ENCODE measurements around the gene TXLNA. TPM values are rescaled to one million over a fixed set of nuclear protein-coding genes. Genes with fewer than 3 reads are reported as not detected.

TXLNA gene
- total RNA-seq, 2 experiments from 2014 or later = 47.3 to 47.5 TPM

DNA sequence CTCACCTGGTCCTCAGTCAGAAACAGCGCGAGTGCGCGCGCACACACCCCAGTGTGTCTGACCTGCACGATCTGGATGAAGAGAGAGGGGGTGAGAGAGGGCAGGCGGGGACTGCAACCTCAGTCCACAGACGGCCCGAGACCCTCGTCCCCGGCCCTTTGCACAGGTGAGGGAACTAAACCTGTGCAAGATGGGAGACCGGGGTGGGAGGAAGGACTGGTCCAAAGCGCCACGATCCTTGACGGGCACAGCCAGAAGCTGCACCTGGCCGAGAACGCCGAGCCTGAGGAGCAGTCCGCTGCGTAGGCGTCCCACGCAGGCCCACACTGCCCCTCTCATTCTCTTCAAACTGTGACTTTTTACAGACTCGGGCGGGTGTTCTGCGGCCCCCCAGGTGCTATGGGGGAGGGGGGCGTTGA, 25.5 kb downstream of the TXLNA start:
- CTCF ChIA-PET (ENCODE audit: unreplicated experiment) = interaction anchor here (1.7 kb wide), 1 partner anchor 11 kb away, joined by 8 read pairs; no protein-coding TSS in a partner anchor
- BruUV-seq (replicated peaks) = no TSS peak
- peak overlapping the region; percentile 53; the same call in 1 of the 2 replicates for H2AFZ ChIP-seq (ENCODE audit: low read length)

DNA sequence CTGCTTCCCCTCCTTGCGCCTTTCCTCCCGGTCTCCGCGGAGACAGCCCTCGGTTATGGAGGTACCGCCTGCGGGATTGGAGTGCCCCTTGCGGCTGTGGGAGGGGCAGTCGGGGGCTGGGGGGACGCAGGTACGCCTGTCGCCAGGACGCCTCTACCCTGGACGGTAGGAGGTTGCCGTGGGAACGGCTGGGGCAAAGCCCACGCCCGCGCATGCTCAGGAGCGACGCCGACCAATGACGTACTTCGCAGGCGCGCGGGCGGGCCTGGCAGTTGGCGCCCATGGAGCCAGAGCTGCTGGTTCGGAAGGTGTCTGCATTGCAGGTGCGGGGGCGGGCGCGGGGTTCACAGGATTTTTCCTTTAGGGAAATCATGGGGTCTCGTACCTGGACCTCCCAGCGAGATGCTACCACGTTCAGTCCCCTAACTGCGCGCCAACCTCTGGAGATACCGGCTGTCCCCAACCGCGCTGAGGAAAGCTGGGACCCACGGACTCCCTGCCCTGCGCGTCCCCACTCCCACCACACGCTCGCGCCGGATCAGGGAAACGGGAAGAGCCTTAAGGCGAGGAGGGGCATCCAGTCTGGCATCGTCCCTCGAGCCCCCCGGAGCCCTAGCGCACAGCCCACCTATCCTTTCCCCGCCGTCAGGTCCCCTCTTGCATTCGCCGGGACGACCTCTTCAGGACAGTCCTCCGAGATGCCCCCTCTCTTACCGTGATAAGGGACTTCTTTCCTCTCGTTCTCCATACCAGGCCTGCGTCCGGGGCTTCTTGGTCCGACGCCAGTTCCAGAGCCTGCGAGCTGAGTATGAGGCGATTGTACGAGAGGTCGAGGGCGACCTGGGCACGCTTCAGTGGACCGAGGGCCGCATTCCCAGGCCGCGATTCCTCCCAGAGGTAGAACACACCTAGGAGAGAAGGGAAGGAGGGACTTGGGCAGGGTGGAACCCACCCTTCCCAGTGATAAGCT, 26.2 kb downstream of the TXLNA start, which contains the start of gene IQCC:
IQCC (plus strand) TSS at position 271 of the 970 bp plus-strand sequence; CDS start at position 282, 11 bp downstream.
- intact Hi-C loops (cut with micrococcal nuclease; ENCODE audit: unreplicated experiment) = no loop called here
- H3K79me2 ChIP-seq (ENCODE audit: insufficient read depth, low read depth, low read length) = no peaks in the 10 kb centered on the region
- TF ChIP-seq EZH2phosphoT487 (IDR thresholded peaks at IDR 0.05; ENCODE audit: borderline replicate concordance, low read depth, low read length) = no peak
- TF ChIP-seq, protein P1, sequence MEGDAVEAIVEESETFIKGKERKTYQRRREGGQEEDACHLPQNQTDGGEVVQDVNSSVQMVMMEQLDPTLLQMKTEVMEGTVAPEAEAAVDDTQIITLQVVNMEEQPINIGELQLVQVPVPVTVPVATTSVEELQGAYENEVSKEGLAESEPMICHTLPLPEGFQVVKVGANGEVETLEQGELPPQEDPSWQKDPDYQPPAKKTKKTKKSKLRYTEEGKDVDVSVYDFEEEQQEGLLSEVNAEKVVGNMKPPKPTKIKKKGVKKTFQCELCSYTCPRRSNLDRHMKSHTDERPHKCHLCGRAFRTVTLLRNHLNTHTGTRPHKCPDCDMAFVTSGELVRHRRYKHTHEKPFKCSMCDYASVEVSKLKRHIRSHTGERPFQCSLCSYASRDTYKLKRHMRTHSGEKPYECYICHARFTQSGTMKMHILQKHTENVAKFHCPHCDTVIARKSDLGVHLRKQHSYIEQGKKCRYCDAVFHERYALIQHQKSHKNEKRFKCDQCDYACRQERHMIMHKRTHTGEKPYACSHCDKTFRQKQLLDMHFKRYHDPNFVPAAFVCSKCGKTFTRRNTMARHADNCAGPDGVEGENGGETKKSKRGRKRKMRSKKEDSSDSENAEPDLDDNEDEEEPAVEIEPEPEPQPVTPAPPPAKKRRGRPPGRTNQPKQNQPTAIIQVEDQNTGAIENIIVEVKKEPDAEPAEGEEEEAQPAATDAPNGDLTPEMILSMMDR (conservative IDR thresholded peaks at IDR 0.05; ENCODE audit: low read length) = no peak
- BruUV-seq (replicated peaks) = TSS peak; percentile 83
- H3K4me3 ChIP-seq (ENCODE audit: low read depth, low read length, poor library complexity, severe bottlenecking) = peak within 1 kb of the TSS; percentile 94
- H4K20me1 ChIP-seq (ENCODE audit: insufficient read depth, low read length) = no peaks in the 10 kb centered on the region
- DNase-seq (ENCODE audit: low spot score) = peak; percentile 89
- peaks cover 42% of the 10 kb centered on the region for H3K4me1 ChIP-seq (ENCODE audit: insufficient read depth, low read length, poor library complexity, severe bottlenecking)
- H3K9me3 ChIP-seq (ENCODE audit: low read length) = no peaks in the 10 kb centered on the region
- CTCF ChIA-PET (ENCODE audit: unreplicated experiment) = interaction anchor here (1.7 kb wide), 1 partner anchor 10 kb away, joined by 8 read pairs; no protein-coding TSS in a partner anchor
- POLR2A ChIA-PET = interaction anchor here (1.4 to 1.8 kb wide), 2 partner anchors 11 to 26 kb away, joined by 5 to 6 read pairs; partner anchors contain the start of gene TXLNA
- H3K36me3 ChIP-seq (ENCODE audit: insufficient read depth, low read length) = peaks cover 16% of the 10 kb centered on the region
- H3K9me2 ChIP-seq (ENCODE audit: insufficient read depth, low read length) = no peaks in the 10 kb centered on the region
- peak within 1 kb of the TSS; percentile 8 for H3K27ac ChIP-seq (ENCODE audit: low read depth, low read length, poor library complexity, severe bottlenecking)
- H3K4me2 ChIP-seq (ENCODE audit: low read length) = peak within 1 kb of the TSS; percentile 96
- H2AFZ ChIP-seq (ENCODE audit: low read length) = peak within 1 kb of the TSS; percentile 53

More for the DNA sequence above, 25.5 kb downstream of the TXLNA start:
- Histone ChIP-seq H3K27ac (ENCODE audit: low read depth, low read length, poor library complexity, severe bottlenecking) (no peak overlapping the region), H3K9me3 (ENCODE audit: low read length) (no peaks in the 10 kb centered on the region), H4K20me1 (ENCODE audit: insufficient read depth, low read length) (no peaks in the 10 kb centered on the region), H3K79me2 (ENCODE audit: insufficient read depth, low read depth, low read length) (no peaks in the 10 kb centered on the region), H3K4me2 (ENCODE audit: low read length) (peak overlapping the region; percentile 96), H3K36me3 (ENCODE audit: insufficient read depth, low read length) (peaks cover 16% of the 10 kb centered on the region), H3K4me3 (ENCODE audit: low read depth, low read length, poor library complexity, severe bottlenecking) (peak overlapping the region; percentile 94), H3K4me1 (ENCODE audit: insufficient read depth, low read length, poor library complexity, severe bottlenecking) (peaks cover 47% of the 10 kb centered on the region), H3K9me2 (ENCODE audit: insufficient read depth, low read length) (no peaks in the 10 kb centered on the region)
- POLR2A ChIA-PET = interaction anchor here (1.4 kb wide), 1 partner anchor 12 kb away, joined by 5 read pairs; no protein-coding TSS in a partner anchor
- DNase-seq (ENCODE audit: low spot score) = no peak
- intact Hi-C loops (cut with micrococcal nuclease; ENCODE audit: unreplicated experiment) = no loop called here
- no peak for TF ChIP-seq EZH2phosphoT487 (IDR thresholded peaks at IDR 0.05; ENCODE audit: borderline replicate concordance, low read depth, low read length)
- TF ChIP-seq, protein P1 (conservative IDR thresholded peaks at IDR 0.05; ENCODE audit: low read length) = no peak

Measured in OCI-LY7 (cell line).